HFFc6 (cell line): ENCODE results near the gene TRPC4. TPM values are rescaled to one million over a fixed set of nuclear protein-coding genes. Genes with fewer than 3 reads are reported as not detected.

ENCODE experiments used
- DNase-seq: peaks from one replicate; pipeline ENCODE4 v3.0.0-alpha.2; 2018
- H3K27ac Mint-ChIP-seq: 2 replicates; pipeline ENCODE4 v1.8.0; 2020; ENCODE audit warnings: mild to moderate bottlenecking, mixed read lengths
- H3K27me3 Mint-ChIP-seq: 2 replicates; pipeline ENCODE4 v1.8.0; 2021; ENCODE audit warnings: mild to moderate bottlenecking, moderate library complexity, mixed read lengths; ENCODE audit not compliant: insufficient read depth
- H3K36me3 Mint-ChIP-seq: 2 replicates; pipeline ENCODE4 v1.8.0; 2021; ENCODE audit warnings: low read depth, mixed read lengths
- H3K4me1 Mint-ChIP-seq: 2 replicates; pipeline ENCODE4 v1.8.0; 2020; ENCODE audit warnings: low read depth, mixed read lengths
- H3K4me3 Mint-ChIP-seq: 2 replicates; pipeline ENCODE4 v1.8.0; 2020; ENCODE audit warnings: mild to moderate bottlenecking, moderate library complexity, mixed read lengths
- H3K9me3 Mint-ChIP-seq: 2 replicates; pipeline ENCODE4 v1.8.0; 2020; ENCODE audit warnings: mild to moderate bottlenecking, mixed read lengths
- total RNA-seq, 6 experiments: library from RNA; stranded (reverse); fragmentation: NEBNext Ultra II Directional; extraction: Animal tissue kit (Norgen Biotek cat#: 25700); gene quantifications; 2 replicates in 1 of 6; 3 replicates in 5 of 6; pipeline ENCODE4 v1.2.3, GENCODE V29; 2021
- TF ChIP-seq, protein P1 (sequence below): fragments of 200-600 bp; sonication (generic); IDR thresholded peaks from 2 replicates; pipeline ENCODE4 v1.5.0; 2021; ENCODE audit warnings: antibody characterized with exemption, mild to moderate bottlenecking

TRPC4 gene
- total RNA-seq, 6 experiments from 2014 or later: 14.3 to 17.5 (median 15.4) TPM

DNA sequence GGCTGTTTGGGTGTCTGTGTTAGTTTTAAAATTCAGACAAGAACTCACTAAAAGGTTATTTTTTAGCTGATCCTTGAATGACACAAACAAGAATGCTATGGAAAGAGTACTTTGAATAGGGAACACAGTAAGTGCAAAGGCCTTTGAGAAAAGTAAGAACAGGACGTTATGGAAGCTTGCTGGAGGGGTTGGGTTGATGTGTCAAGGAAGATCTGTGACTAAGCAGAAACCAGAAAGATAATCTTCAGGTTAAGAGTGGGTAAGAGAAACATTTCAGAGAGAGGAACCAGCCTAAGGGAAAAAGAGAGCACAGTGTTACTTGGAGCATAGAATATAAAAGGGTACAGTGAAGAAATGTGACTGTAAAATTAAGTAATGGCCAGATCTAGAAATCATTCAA, 41.2 kb upstream of the TRPC4 start:
- Mint-ChIP-seq H3K36me3 (peaks cover 14% of the 10 kb centered on the region), H3K27ac (no peak overlapping the region), H3K9me3 (peaks cover 14% of the 10 kb centered on the region), H3K4me1 (peaks cover 19% of the 10 kb centered on the region), H3K4me3 (no peak overlapping the region), H3K27me3 (no peaks in the 10 kb centered on the region; the same call in 1 of the 2 replicates)
- TF ChIP-seq, protein P1, sequence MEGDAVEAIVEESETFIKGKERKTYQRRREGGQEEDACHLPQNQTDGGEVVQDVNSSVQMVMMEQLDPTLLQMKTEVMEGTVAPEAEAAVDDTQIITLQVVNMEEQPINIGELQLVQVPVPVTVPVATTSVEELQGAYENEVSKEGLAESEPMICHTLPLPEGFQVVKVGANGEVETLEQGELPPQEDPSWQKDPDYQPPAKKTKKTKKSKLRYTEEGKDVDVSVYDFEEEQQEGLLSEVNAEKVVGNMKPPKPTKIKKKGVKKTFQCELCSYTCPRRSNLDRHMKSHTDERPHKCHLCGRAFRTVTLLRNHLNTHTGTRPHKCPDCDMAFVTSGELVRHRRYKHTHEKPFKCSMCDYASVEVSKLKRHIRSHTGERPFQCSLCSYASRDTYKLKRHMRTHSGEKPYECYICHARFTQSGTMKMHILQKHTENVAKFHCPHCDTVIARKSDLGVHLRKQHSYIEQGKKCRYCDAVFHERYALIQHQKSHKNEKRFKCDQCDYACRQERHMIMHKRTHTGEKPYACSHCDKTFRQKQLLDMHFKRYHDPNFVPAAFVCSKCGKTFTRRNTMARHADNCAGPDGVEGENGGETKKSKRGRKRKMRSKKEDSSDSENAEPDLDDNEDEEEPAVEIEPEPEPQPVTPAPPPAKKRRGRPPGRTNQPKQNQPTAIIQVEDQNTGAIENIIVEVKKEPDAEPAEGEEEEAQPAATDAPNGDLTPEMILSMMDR: no peak
- DNase-seq: no peak

DNA sequence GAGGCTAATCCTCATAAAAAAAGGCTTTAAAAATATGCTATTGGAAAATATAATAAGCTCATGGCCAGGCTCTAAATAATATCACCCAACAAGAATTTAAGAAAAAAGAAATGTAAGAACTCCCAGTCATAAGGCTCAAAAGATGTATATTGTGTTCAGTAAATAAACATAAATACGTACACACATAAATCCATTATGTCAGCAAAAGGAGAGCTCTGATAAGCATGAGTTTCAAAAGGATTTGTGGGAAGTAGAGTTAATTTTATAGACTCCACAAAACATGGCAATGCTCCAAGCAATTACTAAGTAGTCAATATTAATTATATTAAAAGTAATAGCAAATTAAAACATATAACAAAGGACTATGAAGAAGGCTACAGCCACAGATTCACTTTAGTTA, 37.3 kb upstream of the TRPC4 start:
- Mint-ChIP-seq H3K36me3 (no peaks in the 10 kb centered on the region), H3K4me3 (no peak overlapping the region), H3K4me1 (peaks cover 14% of the 10 kb centered on the region), H3K9me3 (no peaks in the 10 kb centered on the region), H3K27ac (no peak overlapping the region), H3K27me3 (no peaks in the 10 kb centered on the region)
- TF ChIP-seq, protein P1: no peak
- no peak for DNase-seq

DNA sequence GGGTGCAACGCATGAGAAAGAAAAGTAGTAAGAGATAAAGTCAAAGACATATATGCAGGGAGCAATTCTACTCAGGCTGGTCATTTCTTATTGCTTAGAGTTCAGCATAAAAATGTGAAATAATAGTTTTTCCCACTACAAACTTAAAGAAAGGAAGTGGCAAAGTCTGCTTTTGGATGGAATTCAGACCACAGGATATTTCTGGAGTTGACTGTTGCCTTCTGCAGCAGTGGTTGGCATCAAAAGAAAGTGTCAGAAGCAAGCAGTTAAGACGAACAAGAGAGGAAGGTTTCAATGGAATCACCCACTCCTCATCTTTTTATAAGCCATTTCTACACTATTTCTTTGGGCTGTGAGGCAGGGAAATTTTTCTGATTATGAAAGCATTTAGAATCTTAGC, 36.2 kb upstream of the TRPC4 start:
- Mint-ChIP-seq H3K4me3 (no peak overlapping the region), H3K9me3 (no peaks in the 10 kb centered on the region; the same call in 1 of the 2 replicates), H3K27me3 (no peaks in the 10 kb centered on the region), H3K4me1 (peaks cover 14% of the 10 kb centered on the region), H3K27ac (no peak overlapping the region), H3K36me3 (no peaks in the 10 kb centered on the region)
- no peak for DNase-seq
- TF ChIP-seq, protein P1: no peak

DNA sequence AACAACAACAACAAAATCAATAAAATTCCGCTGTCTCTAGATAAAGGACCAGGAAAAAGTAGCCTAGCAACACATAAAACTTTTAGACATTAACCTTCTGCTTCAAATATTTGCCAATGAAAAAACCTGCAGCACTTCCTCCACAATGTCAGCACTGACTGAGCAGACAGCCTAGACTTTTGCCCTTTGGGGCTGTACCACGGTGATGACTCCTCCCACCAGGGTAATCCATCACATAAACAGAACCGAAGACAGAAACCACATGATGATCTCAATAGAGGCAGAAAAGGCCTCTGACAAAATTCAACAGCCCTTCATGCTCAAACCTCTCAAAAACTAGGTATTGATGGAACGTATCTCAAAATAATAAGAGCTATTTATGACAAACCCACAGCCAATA, 30.2 kb upstream of the TRPC4 start:
- Mint-ChIP-seq H3K27me3 (no peaks in the 10 kb centered on the region), H3K4me3 (no peak overlapping the region), H3K9me3 (no peaks in the 10 kb centered on the region; the same call in 1 of the 2 replicates), H3K27ac (no peak overlapping the region), H3K4me1 (no peaks in the 10 kb centered on the region), H3K36me3 (no peaks in the 10 kb centered on the region)
- DNase-seq: no peak
- TF ChIP-seq, protein P1: no peak

DNA sequence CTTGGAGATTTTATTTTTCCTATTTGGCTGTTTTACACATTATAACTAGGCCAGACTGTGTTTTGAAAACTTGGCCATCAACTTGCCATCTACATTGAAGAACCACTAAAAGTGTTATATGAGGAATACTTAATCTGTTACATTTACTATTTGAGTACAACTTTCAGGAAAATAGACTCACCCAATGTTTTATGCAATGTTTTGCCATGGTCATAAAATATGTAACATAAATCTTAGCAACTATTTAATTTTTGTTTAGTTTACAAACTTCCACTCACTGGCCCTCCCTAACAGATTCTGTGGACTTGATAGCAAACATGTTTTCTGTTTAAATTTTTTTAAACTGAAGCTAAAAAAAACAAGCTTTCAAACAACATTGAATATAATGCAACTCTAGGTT, 23.7 kb upstream of the TRPC4 start:
- Mint-ChIP-seq H3K4me3 (no peak overlapping the region), H3K9me3 (no peaks in the 10 kb centered on the region), H3K4me1 (peaks cover 13% of the 10 kb centered on the region), H3K27me3 (no peaks in the 10 kb centered on the region), H3K27ac (no peak overlapping the region), H3K36me3 (no peaks in the 10 kb centered on the region)
- no peak for DNase-seq
- TF ChIP-seq, protein P1: no peak

DNA sequence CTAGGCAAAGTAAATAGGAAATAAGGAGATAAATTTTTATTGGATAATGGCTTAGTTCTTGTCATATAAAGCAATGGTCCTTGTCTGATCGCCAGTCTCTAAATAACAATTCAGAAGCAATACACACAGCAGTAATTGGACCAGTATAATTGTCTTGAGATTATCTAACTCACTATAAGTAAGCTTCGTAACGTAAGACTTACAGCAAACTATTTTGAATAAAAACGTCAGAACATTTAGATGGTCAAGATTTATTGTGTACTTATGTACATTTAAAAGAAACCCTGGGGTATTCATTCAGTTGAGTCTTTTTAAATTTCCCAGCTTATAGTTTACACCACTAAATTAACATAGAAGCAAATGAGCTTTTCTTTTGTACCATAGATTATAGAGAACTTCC, 20.2 kb upstream of the TRPC4 start:
- Mint-ChIP-seq H3K4me1 (peaks cover 18% of the 10 kb centered on the region), H3K27ac (no peak overlapping the region; the same call in 1 of the 2 replicates), H3K36me3 (no peaks in the 10 kb centered on the region), H3K27me3 (no peaks in the 10 kb centered on the region), H3K9me3 (no peaks in the 10 kb centered on the region), H3K4me3 (peak overlapping the region; percentile 69; the same call in 1 of the 2 replicates)
- DNase-seq: no peak
- TF ChIP-seq, protein P1: no peak
